GM12801 (cell line): ENCODE results near the gene SESTD1.

ENCODE experiments used
- TF ChIP-seq, protein P1 (sequence below): IDR thresholded peaks from one replicate; pipeline ENCODE4 v1.5.1; 2011; ENCODE audit warnings: control low read depth; ENCODE audit not compliant: insufficient read length; ENCODE audit errors: extremely low read depth

Gene SESTD1

GRCh38 chr2:179057737-179058136 lies 206.9 kb downstream of the SESTD1 start:
- TF ChIP-seq, protein P1, sequence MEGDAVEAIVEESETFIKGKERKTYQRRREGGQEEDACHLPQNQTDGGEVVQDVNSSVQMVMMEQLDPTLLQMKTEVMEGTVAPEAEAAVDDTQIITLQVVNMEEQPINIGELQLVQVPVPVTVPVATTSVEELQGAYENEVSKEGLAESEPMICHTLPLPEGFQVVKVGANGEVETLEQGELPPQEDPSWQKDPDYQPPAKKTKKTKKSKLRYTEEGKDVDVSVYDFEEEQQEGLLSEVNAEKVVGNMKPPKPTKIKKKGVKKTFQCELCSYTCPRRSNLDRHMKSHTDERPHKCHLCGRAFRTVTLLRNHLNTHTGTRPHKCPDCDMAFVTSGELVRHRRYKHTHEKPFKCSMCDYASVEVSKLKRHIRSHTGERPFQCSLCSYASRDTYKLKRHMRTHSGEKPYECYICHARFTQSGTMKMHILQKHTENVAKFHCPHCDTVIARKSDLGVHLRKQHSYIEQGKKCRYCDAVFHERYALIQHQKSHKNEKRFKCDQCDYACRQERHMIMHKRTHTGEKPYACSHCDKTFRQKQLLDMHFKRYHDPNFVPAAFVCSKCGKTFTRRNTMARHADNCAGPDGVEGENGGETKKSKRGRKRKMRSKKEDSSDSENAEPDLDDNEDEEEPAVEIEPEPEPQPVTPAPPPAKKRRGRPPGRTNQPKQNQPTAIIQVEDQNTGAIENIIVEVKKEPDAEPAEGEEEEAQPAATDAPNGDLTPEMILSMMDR: no peak
